ENCODE measurements around the gene ZNRF4.

Gene ZNRF4

DNA sequence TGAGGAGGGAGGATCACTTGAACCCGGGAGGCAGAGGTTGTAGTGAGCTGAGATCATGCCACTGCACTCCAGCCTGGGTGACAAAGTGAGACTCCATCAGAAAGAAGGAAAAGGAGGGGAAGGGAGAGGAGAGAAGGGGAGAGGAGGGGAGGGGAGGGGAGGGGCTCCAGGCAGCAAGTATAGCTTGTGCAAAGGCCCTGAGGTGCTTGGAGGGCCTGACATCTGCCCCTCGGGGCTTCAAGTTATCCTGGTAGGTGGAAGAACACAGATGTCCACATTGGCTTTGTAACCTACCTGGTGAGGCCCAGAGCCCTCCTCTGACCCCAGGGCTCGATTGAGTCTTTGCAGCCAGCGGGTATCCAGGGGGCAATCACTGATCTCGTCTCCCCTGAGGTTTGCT is 11.5 kb upstream of the ZNRF4 start:
- DNase-seq = no peak

DNA sequence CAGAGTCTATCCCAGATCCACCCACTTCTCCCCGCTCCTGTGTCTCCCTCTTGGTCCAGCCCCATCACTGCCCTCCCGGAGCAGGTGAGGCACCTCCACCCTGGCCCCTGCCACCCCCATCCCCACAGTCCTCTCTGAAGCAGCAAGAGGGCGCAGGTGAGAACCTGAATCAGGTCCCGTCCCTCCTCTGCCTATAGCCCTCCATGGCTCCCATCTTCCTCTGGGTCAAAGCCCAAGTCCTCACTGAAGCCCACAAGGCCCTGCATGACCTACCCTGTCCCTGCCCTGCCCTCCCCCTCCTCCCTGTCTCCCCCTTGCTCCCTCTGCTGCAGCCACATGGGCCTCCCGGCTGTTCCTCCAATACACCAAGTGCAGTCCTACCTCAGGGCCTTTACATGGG is 10.8 kb upstream of the ZNRF4 start:
- DNase-seq = no peak

DNA sequence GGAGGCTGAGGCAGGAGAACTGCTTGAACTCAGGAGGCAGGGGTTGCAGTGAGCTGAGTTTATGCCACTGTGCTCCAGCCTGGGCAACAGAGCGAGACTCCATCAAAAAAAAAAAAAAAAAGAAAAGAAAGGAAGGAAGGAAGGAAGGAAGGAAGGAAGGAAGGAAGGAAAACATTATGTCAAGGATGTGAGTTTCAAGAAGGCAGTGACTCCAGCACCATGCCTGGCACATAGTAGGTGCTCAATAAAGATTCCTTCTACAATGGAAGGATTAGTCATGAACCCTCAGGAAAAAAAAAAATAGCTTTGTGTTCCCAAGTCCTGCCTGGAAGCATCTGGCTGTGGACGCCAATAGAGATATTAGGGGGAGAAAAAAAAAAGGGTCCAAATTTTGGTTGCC is 10.1 kb upstream of the ZNRF4 start:
- DNase-seq = no peak

DNA sequence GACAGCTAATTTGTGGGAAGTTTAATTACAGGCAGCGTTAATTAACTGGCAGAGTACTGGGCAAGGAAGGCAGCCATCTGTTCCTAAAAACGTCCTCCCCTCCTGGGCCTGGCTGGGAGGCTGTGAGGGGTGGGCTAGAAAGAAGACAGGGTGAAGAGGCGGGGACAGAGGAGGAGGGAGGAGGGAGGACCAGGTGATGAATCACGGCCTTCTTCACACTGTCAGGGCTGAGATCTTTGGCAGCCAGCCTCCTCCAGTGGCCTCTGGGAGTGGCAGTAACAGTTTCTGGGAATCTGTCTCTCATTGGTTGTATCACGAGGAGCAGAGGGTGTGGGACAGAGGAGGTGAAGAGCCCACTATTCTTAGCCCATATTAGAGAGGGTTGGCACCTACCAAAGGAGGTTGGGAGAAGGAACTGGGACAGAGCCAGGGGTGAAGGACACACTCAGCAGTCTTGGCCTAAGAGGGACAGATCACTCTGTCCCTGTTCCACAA is 9.6 kb upstream of the ZNRF4 start:
- DNase-seq = no peak

DNA sequence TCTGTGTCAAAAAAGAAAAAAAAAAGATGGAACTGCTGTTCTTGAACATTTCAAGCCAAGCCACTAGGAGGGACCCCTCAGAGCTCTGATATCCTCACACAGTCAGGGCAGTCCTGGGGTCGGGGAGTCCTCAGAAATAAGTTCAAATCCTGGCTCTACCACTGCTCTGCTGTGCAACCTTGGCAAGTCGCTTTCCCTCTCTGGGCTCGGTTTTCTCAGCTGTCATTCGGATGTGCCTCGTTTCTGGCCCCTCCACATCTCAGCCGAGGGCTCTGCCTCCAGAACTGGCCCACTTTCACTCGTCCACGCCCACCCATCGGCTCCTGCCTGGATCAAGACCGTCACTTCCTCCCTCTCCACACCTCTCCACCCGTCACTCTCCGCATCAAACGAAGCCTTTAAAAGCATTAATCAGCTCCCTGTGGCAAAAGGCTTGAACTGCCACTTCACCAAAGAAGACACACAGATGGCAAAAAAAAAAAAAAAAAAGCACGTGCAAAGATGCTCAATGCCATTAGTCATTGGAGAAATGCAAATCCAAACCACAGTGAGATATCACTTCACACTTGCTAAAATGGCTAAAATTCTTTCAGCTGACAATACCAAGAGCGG is 7.4 kb upstream of the ZNRF4 start:
- no peak for DNase-seq

DNA sequence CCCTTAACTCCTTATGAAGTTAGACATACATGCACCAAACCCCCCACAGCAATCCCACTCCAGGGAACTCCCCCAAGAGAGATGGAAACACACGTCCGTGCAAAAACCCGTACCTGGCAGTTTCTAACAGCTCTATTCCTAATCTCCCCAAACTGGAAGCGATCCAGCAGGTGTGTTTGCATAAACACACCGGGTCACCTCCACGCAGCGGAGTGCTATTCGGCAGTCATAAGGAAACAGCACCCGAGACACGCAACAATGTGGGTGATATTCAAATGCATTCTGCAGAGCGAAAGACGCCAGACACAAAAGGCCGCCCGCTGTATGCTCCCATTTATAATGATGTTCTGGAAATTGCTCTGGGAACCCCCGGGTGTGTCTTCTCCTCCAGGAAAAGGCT is 6.8 kb upstream of the ZNRF4 start:
- DNase-seq = no peak

DNA sequence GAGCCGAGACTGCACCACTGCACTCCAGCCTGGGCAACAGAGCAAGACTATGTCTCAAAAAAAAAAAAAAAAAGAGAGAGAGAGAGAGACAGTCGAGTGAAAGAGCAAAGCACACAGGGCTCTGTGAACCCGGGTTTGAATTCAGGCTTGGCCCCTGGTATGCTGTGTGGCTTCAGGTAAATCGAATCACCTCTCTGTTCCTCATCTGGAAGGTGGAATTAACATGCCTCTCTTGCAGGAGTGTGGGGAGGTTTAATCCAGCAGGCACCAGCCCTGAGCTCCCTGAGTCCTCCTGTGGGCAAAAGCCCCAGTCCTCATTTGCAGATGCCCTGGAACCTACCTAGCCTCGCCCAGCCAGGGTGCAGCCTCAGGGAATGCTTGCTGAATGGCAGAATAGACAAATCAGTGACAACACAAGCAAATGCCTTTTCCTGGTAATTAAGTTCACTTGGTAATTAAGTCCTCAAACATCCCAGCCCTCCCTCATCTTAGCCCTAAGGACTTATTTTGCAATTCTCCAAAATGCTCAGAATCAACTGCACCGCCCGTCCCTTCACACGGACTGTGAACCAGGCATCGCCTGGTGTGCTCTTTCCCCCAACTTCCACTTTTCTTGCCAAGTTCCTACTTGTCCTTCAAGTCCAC is 4.6 kb upstream of the ZNRF4 start:
- DNase-seq = no peak

DNA sequence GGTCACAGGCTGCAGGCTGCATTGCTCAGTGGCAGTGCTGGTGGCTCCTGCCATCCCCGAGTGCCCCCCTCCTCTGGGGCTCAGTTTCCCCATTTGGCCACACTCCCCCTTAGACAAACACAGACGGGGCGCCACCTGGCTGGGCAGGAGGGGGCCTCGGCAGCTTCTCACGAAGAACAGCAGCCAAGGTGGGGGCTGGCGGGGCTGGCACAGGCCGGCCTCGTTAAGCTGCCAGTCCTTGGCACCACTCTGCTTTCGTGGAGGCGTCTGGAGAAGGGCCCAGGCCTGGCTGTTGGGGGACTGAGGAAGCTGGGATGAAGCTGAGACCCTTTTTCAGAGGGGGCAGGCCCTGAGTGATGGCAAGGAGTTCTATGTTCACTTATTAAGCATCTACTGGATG is 3.7 kb upstream of the ZNRF4 start:
- DNase-seq = no peak

DNA sequence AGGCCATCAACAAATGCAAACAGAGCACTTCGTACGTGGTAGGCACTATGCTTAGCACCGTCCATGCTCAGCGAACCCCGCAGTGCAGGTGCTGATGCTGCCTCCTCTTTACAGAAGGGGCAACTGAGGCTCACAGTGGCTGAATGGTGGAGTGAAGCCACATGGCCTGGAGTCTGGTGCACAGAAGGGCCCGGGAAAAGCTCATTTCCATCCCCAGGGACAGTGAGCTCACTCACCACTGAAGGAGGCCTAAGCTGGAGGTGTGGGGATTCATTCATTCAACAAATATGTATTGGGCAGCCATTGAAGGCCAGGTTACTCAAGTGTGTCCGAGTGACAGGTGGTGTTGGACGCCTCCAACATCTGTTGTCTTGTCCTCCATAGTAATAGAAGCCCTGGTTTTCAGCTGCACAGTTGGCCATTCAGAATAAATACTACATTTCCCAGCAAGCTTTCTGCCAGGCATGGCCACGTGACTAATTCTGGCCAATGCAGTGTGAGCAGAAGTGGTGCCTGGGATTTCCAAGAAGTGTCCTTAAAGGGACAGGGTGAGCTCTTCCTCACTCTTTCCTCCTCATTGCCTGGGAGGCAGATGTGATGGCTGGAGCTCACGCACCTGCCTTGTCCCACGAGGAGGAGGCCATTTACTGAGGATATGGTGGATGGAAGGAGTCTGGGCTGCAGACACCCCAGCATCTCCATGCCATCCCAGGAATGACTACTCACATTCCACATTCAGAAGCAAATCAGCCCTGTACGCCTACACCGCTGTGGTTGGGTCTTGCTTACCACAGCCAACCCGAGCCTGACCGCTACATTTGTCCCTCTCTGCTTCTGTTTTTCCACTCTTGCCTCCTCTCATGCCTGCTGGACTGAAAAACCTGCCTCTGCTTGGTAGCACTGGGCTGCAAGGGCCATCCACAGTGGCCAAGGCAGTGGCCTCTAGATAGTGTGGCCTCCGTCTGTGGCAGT is 2.3 kb upstream of the ZNRF4 start:
- no peak for DNase-seq

DNA sequence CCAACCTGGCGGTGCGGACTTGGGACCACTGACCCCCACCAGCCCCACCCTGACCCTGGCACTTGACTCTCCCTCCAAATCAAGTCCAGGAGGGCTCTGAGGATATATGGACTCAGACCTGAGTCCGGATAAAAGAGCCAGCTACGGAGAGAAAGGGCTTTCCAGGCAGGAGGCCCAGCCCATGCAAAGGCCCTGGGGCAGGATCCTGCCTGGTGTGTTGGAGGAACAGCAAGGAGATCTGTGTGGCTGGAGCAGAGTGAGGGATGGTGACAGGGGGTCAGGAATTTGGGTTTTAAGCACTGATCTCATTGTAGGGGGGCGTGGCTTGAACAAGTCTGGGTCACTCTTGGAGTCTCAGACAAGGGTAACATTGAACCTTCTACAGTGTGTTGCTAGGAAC is 474 bp upstream of the ZNRF4 start:
- no peak for DNase-seq

DNA sequence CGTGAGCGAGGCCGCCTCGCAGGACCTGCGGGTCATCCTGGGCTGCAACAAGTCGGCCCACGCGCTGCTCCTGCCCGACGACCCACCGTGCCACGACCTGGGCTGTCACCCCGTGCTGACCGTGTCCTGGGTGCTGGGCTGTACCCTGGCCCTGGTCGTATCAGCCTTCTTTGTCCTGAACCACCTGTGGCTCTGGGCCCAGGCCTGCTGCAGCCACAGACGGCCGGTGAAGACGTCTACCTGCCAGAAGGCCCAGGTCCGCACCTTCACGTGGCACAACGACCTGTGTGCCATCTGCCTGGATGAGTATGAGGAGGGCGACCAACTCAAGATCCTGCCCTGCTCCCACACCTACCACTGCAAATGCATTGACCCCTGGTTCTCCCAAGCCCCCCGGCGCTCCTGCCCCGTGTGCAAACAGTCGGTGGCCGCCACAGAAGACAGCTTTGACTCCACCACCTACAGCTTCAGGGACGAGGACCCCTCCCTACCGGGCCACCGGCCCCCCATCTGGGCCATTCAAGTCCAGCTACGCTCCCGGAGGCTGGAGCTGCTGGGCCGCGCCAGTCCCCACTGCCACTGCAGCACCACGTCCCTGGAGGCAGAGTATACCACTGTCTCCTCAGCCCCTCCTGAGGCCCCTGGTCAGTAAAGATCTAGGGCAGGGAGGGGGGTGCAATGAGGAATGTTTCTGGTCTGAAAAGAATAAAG is 1.1 kb downstream of the ZNRF4 start:
- DNase-seq = no peak

DNA sequence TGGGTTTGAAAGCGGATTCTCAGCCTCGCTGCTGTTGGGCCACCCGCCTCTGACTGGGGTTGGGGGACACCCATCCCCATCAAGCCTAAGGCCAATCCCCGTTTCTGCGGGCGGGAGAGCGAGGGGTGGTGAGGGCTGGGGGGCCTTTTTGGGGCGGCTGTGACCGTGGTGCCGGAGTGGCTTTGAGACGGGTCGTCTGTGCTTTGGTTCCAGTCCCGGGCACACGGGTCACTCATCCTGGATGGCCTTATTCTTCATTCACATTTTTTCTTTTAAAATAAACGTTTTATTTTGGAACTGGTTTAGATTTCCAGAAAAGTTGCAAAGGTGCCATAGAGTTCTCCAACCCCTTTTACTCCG is 1.6 kb downstream of the ZNRF4 start:
- DNase-seq = no peak

DNA sequence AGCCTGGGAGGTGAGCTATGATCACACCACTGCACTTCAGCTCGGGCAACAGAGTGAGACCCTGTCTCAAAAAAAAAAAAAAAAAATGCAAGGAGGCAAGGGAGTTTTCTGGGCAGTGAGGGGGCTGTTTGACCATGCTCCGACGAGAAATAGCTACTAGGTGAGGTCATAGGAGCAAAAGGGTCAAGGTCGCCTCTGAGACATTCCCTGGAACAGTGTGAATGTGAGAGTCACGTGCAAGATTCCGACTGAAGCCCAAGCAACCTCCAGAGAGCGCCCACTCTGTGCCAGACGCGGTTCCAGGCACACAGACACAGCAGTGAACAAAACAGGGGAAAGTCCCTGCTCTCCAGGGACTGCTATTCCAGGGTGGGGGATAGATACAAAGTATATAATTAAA is 2.5 kb downstream of the ZNRF4 start:
- DNase-seq = no peak

DNA sequence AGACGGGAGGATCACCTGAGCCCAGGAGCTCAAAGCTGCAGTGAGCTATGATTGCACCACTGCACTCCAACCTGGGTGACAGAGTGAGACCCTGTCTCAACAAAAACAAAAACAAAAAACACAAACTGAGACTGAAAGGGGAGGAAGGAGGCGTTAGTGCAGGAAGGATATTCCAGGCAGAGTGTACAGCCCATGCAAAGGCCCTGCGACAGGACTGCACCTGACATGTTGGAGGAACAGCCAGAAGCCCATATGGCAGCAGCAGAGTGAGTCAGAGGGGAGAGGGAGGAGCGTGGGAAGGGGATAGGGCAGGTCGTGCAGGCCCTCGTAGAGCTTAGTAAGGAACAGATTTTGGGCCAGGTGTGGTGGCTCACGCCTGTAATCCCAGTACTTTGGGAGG is 3.2 kb downstream of the ZNRF4 start:
- no peak for DNase-seq

DNA sequence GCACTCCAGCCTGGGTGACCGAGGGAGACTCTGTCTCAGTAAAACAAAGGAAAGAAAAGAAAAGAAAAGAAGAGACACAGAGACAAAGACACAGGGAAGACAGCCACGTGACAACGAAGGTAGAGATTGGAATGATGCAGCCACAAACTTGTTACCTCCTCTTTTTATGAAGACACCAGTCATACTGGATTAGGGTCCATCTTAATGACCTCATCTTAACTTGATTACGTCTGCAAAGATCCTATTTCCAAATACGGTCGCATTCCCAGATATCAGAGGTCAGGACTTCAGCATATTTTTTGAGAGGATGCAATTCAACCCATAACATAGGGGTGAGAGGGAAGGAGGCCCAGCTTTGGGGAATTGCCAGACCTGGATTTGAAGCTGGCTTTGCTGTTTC is 4.1 kb downstream of the ZNRF4 start:
- DNase-seq = no peak

DNA sequence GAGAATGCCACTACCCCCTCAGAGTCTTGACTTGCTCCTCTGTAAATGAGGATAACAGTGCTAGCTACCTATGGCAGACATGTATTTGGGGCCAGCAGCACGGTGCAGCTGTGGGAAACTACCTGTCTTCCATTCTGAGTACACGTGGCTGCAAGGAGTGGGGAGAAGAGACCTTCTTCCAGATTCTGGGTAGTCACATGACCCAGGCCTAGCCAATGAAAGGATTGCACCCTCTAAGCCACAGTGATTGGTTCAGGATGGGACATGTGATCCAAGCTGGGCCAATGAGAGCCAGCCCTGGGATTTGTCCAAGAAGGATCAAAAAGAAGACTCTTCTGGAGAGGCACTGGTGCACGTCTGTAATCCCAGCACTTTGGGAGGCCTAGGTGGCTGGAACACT is 5.5 kb downstream of the ZNRF4 start:
- DNase-seq = no peak

DNA sequence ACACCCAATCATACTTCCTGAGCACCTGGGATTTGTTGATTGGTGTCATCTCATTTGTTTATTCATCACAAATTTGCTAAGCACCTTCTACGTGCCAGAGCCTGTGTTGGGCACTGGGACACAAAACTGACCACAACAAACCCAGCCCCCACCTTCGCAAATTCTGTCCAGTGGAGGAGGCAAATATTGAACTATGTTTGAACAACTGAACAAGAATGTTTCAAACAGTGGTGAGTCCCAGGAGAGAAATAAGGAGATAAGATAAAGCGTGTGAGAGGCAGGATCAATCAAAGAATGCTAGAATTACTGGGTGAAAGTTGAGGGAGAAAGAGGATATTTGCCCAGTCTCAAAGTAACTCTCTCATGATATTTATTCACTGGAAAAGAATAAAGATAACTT is 8.7 kb downstream of the ZNRF4 start:
- no peak for DNase-seq

DNA sequence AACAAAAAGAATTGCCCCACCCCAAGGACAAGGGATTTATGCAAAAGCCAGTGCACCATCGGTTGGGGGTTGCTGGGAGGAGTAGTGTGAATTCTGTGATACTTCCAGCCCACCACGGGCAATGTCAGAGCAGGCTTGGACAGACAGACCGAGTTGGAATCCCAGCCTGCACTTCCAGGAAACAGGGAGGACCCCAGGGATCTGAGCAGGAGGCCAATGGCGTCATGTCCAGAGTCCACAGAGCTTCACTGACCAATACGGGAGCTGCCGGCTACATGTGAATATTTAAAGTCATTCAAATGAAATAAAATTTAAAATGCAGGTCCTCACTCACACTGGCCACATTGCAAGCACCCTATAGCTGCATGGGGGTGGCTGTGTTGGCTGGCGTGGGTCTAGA is 10.9 kb downstream of the ZNRF4 start:
- DNase-seq = no peak

DNA sequence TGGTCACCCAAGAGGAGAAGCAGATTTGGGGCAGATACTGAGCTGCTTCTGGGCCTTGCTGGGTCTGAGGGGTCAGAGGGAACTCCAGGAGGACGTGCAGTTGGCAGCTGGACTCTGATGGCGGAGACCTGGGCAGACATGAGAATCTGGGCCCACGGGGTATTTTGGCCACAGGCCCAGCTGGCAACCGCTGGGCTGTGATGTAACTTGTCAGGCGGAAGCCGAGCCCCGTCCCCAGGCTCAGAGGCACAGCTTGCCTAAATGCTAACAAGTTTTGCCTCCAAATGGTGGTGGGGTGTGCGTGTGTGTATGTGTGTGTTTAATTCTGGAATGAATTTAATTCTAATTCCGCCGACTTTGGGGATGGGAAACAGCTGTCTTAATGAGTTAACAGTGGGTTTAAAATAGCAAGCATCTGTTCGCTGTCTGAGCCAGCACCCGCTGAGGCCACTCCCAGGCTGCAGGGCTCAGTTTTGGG is 11.6 kb downstream of the ZNRF4 start:
- DNase-seq = no peak

DNA sequence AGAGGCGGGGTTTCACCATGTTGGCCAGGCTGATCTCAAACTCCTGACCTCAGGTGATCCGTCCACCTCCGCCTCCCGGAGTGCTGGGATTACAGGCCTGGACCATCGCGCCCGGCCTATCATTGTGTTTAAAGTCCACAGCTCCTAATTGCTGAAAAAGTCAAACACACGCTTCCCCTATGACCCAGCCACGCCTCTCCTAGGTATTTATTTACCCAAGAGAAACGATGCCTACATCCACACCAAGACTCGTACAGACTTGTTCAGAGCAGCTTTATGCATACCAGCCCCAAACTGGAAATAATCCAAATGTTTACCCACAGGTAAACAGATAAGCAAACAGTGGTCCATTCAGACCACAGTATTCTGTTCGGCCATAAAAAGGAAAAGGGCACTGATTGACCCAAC is 15.1 kb downstream of the ZNRF4 start:
- no peak for DNase-seq

DNA sequence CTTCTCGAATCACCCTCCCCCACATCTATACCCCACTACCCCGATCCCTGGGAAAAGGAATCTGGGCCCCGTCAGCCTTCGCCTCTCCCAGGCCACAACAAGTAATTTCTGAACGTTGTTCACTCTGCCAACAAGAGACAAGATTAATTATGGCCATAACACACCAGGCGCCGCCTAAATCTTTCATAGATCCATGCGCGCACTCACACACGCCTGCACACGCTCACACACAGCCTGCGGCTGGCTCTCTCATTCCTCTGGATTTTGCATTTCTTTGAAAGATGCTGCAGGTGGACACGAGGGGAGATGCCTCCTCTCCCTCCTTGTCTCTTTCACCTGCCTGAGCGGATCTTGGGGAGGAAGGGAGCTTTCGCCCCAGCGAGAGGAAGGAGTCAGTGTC is 17.1 kb downstream of the ZNRF4 start:
- DNase-seq = no peak

DNA sequence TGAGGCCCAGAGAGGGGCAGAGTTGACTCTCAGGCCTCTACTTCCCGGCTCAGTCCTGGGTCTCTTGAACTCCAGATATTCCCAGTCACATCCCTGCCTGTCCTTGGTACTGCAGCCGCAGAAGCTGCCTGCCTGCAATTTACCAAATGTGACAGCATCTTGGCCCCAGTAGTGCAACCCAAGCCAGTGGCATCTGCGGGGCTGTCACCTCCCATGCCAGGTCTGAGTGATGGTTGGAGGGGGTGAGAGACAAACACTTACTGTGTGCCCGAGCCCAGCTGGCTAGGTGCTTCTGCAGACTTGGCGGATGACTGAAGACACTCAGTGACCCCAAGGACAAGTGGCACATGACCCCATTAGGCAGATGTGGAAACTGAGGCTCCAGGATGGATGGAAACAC is 18.4 kb downstream of the ZNRF4 start:
- DNase-seq = no peak
